GM20431 (cell line): ENCODE data around the gene HABP2.

Experiments
- in situ Hi-C: fragments of 300-500 bp; cut with MseI, MboI; formaldehyde crosslinking; loops from one replicate; pipeline ENCODE4 v1.15.0; 2020; ENCODE audit warnings: low sequenced_read_pairs; ENCODE audit not compliant: unreplicated experiment

Gene HABP2

GRCh38 chr10:113552701-113553100 is at the start of gene HABP2:
TSS of gene HABP2 (plus strand) at chr10:113553053. CDS start at chr10:113553122, 69 bp downstream.
- in situ Hi-C loops, result no loop called here

GRCh38 chr10:113503930-113504329 is 48.9 kb upstream of the HABP2 start:
- in situ Hi-C loops, result no loop called here

- in situ Hi-C loops, result no loop called here
Observed at GRCh38 chr10:113504423-113504822, 48.4 kb upstream of the HABP2 start.

GRCh38 chr10:113506476-113506875 is 46.4 kb upstream of the HABP2 start:
- in situ Hi-C loops, result no loop called here

GRCh38 chr10:113511419-113511818 is 41.4 kb upstream of the HABP2 start:
- in situ Hi-C loops, result no loop called here

GRCh38 chr10:113515161-113515560 is 37.7 kb upstream of the HABP2 start:
- in situ Hi-C loops, result no loop called here

- in situ Hi-C loops, result no loop called here
Observed at GRCh38 chr10:113515601-113516000, 37.3 kb upstream of the HABP2 start.

- in situ Hi-C loops, result no loop called here
Observed at GRCh38 chr10:113516061-113516460, 36.8 kb upstream of the HABP2 start.

- in situ Hi-C loops, result no loop called here
Observed at GRCh38 chr10:113517165-113517900, 35.5 kb upstream of the HABP2 start.

- in situ Hi-C loops, result no loop called here
Observed at GRCh38 chr10:113517901-113518260, 35.0 kb upstream of the HABP2 start.

- in situ Hi-C loops, result no loop called here
Observed at GRCh38 chr10:113518415-113518814, 34.4 kb upstream of the HABP2 start.

GRCh38 chr10:113518816-113519591 is 33.8 kb upstream of the HABP2 start:
- in situ Hi-C loops, result no loop called here

GRCh38 chr10:113519681-113520115 is 33.2 kb upstream of the HABP2 start:
- in situ Hi-C loops, result no loop called here

GRCh38 chr10:113520261-113520660 is 32.6 kb upstream of the HABP2 start:
- in situ Hi-C loops, result no loop called here

- in situ Hi-C loops, result no loop called here
Observed at GRCh38 chr10:113520690-113521474, 32.0 kb upstream of the HABP2 start.

GRCh38 chr10:113521475-113521795 is 31.4 kb upstream of the HABP2 start:
- in situ Hi-C loops, result no loop called here

GRCh38 chr10:113522460-113522859 is 30.4 kb upstream of the HABP2 start:
- in situ Hi-C loops, result no loop called here

- in situ Hi-C loops, result no loop called here
Observed at GRCh38 chr10:113523071-113523470, 29.8 kb upstream of the HABP2 start.

GRCh38 chr10:113523628-113524027 is 29.2 kb upstream of the HABP2 start:
- in situ Hi-C loops, result no loop called here

GRCh38 chr10:113524120-113524519 is 28.7 kb upstream of the HABP2 start:
- in situ Hi-C loops, result no loop called here
